GM19035 (cell line): ENCODE measurements around the gene CRTC1.
"Not testable (repeated sequence)": the region's sequence is repeated elsewhere in the genome, so short reads cannot be mapped to it uniquely, and the experiment has no call there.

Source experiments
- ATAC-seq: cut with Tn5 transposase; IDR thresholded peaks from one replicate; pipeline ENCODE4 v1.9.1; 2021; ENCODE audit not compliant: unreplicated experiment

CRTC1 gene

DNA sequence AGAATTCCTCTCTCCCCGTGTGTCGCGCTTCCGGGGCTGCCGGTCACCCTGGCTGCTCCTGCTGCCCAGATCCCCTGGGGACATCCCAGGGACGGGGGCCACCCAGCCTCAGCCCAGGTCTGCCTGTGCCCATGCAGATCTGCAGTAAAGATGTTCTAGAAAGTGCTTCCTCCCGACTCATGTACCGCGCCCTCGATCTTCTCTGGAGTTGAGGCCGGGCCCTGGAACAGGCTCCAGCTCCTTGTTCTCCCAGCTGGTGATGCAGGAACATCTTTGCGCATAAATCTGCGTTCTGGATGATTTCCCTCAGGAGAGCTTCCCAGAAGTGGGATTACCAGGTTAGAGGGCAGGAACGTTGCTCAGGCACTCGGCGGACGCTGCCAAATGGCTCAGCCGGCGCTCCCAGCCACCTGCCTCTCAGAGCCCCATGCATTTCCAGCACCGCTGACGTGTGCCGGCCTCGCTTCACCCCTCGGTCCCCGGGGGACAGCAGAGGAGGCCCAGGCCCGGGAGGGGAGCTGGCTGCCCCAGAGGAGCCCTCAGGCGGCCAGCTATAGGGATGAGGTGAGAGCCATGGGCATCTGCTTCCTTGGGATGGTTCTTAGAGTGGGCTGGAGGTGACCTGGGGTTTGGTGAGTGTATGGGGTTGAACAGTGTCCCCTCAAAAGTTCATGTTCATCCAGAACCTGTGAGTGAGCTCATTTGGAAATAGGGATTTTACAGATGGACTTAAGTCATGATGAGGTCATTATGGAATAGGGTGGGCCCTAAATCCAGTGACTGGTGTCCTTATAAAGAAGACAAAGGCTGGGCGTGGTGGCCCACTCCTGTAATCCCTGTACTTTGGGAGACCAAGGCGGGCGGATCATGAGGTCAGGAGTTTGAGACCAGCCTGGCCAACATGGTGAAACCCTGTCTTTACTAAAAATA is 42.6 kb downstream of the CRTC1 start:
- ATAC-seq, result no peak

DNA sequence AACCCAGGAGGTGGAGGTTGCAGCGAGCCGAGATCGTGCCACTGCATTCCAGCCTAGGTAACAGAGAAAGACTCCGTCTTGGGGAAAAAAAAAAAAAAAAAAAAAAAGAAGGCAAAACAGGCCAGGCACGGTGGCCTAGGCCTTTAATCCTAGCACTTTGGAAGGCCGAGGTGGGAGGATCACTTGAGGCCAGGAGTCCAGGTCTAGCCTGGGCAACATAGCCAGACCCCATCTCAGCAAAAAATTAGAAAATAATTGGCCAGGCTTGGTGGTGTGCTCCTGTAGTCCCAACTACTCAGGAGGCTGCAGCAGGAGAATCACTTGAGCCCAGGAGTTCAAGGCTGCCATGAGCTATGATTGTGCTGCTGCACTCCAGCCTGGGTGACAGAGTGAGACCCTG is 43.4 kb downstream of the CRTC1 start:
- no peak for ATAC-seq

DNA sequence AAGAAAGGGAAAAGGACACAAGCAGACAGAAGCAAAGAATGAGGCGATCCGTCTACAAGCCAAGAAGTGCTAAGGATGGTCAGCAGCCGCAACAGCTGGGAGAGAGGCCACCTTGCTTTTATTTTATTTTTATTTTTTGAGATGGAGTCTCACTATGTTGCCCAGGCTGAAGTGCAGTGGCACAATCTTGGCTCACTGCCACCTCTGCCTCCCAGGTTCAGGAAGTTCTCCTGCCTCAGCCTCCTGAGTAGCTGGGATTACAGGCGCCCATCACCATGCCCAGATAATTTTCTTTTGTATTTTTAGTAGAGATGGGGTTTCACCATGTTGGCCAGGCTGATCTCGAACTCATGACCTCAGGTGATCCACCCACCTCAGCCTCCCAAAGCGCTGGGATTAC is 44.1 kb downstream of the CRTC1 start:
- not testable (repeated sequence) for ATAC-seq

DNA sequence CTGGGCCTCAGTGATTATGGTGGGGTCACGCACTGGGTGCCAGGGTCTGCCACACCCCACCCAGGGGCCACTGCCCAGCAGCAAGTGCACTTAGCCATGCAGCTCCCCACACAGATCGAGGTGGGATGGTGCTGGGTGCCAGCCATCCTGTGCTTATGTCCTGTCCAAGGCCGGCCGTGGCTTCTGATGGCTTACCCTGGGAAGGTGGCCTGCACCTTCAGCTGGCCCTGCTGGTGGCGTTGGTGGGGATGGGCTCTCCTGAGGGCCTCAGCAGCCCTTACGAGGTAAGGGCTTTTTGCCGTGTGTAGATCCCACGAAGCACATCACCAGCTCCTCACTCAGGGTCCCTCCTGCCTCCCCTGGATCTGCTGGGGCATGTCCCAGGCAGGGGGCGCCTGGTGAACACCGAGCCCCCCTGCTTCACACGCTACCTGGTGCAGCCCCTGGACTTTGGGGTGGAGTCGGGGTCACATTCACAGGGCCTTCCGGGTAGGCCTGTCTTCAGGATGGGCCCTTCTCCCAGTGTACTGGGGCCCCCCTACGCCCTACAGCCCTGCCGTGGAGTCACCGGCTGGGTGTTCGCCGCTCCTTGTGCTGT is 46.6 kb downstream of the CRTC1 start:
- ATAC-seq, result no peak

DNA sequence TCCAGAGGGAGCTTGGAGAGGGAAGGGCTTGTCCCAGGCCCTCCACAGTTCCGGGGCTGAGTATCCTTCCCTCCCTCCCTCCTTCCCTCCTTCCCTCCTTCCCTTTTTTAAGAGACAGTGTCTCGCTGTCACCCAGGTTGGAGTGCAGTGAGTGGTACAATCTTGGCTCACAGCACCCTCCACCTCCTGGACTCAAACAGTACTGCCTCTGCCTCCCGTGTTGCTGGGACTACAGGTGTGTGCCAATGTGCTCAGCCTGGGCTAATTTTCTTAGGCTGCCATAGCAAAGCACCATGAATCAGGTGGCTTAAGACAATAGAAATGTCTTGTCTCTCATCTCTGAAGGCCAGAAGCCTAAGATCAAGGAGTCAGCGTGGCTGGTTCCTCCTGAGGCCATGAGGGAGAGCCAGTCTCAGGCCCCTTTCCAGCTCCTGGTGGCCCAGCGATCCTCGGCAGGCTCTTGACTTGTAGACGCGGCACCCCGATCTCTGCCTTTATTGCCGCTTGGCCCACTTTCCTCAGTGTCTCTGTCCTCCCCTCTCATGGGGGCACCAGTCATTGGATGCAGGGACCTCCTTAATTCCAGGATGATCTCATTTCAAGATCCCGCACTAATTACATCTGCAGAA is 47.5 kb downstream of the CRTC1 start:
- no peak for ATAC-seq

DNA sequence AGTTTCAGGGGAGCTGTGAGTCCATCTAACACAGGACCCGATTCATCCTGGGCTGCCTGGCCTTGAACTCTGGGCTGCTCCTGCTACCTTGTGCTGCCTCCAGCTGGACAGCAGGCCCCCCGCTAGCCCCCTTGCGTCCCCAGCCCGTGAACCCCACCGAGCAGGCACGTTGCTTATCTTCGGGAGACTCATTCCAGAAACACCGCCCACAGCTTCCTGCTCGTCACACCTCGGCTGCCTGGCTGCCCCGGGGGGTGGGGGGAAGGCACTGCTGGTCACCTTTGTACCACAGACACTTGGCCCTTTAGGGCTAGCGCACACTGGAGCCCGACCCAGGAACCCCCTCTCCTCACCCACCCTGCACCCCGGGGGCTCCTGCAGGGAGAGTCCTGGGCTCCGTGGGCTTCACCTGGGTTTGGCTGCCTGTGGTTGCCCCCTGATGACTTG is 48.1 kb downstream of the CRTC1 start:
- no peak for ATAC-seq

DNA sequence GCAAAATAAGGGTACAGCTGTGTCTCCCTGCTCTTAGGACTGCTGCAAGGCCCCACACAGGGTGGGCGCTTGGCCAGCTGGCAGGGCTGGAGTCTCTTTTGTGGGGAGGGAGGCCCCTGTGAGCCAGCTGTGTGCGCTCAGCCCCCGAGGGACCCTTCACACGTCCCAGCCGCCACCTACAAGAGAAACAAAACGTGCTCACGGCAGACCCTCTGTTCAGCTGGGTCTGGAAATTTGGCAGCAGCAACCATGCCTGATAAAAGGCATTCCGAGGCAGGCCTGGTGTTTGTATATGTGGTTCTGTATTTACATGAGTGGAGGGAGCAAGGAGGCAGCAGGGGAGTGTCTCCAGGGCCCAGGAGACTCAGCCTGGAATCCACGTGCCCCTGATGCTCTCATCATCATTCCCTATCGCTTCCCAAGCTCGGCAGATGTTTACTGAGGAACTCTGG is 49.7 kb downstream of the CRTC1 start:
- no peak for ATAC-seq

DNA sequence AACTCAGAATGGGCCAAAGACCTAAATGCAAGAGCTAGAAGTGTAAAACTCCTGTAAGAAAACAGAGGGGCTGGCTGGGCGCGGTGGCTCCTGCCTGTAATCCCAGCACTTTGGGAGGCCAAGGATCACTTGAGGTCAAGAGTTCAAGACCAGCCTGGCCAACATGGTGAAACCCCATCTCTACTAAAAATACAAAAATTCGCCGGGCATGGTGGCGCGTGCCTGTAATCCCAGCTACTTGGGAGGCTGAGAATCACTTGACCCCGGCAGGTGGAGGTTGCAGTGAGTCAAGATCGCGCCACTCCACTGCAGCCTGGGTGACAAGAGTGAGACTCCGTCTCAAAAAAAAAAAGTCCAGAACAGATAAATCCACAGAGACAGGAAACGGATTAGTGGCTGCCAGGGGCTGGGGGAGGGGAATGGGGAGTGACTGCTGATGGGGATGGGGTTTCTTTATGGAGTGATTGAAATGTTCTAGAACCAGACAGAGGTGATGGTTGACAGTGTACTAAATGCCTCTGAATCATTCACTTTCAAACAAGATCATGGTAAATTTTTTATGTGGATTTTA is 50.4 kb downstream of the CRTC1 start:
- not testable (repeated sequence) for ATAC-seq

DNA sequence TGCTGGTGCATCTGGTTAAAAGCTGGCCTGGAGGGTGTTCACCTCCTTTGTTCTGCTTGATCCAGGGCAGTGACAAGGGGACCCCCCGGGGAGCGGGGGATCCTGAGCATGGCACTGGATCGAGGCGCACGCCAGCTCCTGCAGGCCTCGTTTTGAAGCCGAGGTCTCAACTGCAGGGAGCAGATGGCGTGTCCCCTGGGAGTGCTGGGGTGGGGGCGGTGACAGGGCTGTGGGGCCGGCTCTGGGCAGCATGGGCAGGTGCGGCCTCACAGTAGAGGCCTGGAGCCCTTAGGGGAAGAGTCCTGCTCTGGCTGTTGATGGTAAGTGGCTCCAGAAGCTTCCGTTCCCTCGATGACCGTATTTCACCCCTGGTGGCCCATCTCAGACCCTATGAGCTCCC is 51.8 kb downstream of the CRTC1 start:
- ATAC-seq, result no peak

DNA sequence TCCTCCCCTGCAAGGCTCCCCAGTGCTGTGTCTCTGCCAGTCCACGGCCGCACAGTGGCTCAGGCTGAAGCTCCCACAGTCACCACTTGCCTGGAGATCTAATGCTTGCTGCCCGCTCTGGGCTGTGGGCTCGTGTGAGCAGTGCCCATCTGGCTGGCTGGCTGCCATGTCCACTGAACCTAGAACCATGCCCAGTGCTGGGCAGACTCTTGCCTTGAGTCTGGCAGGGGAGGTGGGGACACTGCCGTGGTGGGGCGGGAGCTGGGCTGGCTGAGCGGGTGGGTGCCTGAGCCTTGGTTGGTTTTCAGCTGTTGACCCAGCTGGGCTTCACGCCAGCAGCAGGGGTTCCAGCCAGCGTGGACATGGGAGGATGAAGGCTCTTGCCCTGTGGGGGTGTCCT is 52.3 kb downstream of the CRTC1 start:
- no peak for ATAC-seq

DNA sequence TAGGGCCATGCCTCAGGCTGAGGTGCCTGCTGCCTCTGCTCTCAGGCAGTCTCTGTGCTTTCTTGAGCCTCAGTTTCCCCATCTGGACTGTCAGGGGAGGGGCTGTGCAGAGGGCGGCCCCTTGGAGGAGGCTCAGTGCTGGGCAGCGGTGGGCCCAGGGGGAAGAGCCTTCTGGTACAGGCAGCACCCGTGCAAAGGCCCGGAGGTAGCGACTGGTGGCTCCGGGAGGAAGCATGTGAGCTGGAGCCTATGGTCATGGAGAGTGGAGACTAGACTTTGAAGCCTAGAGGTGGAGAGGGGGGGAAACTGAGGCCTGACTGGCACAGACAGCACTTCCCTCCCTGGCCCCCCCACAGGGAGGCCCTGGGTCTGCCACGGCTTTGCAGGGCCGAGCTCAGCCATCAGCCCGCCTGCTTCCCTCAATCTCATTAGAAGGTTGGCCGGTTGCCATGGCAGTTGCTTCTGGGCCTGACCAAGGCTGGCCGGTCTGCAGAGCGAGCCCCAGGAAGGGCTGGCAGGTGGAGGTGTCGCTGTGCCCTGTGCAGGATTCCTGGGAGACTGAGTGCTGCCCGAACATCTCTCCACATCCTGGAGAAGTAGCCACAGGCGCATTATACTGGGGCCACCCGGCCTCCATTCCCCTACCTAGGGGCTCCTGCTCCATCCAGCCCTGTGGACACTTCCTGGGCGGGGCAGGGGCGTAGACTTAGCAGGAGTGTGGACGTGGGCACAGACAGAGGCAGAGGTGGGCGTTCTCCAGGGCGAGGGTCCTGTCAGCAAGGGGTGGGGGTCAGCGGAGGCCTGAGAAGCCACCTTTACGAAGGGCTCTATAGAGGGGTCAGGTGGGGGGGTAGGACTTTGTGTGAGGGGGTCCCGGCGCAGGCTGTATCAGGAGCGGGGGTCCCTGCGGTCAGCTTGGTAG is 53.2 kb downstream of the CRTC1 start:
- ATAC-seq, result no peak

DNA sequence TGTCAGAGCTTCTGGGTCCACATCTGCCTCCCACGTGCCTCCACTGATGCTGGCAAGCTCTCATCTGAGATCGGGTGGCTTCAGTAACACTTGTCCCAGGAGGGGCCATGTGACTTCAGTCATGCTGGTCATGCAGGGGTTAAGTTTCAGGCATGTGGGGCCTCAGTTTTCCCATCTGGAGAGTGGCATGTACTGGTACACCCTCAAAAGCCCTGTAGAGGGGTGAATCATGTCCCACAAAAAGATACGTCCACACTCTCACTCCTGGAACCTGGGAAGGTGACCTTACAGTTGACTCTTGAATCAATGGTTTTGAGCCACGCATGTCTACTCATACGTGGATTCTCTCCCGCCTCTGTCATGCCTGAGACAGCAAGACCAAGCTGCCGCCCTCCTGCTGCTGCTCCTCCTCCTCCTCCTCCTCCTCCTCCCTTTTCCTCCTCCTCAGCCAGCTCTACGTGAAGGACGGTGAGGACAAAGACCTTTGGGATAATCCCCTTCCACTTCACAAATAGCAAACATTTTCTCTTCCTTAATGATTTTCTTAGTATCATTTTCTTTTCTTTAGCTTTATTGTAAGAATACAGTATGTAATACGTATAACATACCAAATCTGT is 54.0 kb downstream of the CRTC1 start:
- ATAC-seq, result no peak

DNA sequence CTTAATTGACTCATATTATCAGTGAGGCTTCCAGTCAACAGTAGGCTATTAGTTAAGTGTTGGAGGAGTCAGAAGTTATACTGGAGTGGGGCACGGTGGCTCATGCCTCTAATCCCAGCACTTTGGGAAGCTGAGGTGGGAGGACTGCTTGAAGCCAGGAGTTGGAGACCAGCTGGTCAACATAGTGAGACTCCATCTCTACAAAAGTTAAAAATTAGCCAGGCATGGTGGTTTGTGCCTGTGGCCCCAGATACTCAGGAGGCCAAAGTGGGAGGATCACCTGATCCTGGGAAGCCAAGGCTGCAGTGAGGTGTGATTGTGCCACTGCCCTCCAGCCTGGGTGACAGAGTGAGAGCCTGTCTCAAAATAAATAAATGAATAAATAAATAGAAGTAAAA is 54.5 kb downstream of the CRTC1 start:
- ATAC-seq, result no peak

DNA sequence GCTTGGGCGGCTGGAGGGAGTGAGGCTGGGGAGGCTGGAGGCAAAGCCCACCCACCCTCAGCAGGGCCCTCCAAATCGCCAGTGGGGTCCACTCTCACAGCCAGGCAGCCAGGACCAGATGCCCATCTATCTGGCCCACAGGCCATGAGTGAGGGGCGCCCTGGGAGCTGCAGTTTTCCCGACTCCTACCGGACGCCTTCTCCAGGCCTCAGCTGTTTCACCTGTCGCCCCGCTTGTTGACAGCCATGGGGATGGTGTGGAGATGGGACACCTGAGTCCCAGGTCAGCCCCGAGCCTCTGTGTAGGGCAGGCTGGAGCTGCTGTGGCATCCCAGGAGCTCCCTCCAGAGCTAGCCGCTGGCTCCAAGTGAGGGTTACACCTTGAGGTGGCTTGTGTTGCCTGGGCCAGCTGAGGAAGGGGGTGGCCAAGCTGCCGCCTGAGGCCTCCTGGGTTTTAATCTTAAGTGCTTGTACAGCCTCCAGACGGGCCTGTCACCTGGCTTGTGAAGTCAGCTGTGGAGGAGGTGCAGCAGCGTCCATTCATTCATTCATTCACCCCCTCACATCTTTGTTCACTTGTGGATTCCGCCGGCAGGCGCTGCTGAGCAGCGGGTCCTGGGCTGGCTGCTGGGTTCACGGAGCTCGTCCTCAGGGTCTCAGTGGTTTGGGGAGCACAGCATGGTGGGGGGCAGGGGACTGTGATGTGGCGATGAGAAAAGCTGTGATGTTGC is 55.6 kb downstream of the CRTC1 start:
- no peak for ATAC-seq

DNA sequence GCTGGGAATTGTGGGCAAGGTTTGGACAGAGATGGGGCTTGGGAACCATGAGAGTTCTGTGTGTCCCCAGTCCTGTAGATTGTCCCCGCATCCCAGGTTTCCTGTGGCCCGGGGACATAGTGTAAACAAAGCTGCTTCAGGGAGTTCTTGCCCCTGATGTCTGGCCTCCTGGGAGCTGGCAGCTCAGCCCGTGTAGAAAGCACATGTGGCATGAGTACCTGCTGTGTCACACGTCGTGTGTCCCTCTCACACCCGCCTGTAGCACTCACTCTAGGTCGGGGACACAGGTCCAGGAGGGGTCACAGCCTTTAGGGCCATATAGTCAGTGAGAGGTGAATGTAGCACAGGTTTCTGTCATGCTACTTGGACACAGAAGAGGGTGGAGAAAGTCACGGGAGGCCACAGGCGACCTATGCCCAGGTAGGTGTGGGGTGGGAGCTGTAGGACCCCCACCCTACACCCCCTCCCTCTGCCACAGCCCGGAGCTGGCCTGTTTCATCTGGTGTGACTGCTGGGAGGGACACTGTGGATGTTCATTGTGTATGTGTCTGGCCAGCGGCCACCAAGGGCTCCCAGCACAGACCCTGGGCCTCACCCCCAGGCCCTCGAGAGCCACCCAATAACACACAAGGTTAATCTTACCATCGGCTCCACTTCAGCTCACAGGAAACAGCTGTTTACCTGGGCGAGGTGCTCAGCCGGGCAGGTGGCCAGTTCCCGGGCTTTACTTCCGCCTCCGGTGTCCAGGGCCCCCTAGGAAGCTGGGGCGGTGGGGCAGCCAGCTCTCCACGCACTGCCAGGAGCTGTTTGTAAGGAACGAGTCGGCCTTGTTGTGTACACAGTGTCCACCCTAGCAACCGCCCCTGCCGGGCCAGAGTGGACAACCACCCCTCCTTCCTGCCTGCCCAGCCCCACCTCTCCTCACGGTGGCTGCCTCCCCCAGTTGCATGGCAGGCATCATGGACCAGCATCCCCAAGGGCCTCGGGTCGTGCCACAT is 57.9 kb downstream of the CRTC1 start:
- ATAC-seq, result no peak

DNA sequence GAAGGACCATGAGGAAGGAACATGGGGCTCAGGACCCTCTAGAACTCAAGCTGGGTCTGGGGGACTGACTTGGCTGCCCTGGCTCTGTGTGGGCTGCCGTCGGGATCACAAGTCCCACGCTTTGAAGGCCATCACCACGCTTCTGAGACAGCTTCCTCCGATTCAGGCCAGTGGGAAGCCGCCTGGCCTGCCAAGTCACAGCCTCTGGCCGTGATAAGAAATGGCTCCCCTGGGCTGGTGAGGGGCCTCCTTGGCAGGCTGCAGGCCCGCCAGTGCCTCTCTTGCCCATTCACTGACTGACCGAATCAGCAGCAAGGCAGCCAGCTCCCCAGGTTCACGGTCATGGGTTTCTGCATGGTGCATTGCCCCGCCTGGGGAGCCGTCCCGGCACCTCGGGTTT is 58.8 kb downstream of the CRTC1 start:
- ATAC-seq, result no peak

DNA sequence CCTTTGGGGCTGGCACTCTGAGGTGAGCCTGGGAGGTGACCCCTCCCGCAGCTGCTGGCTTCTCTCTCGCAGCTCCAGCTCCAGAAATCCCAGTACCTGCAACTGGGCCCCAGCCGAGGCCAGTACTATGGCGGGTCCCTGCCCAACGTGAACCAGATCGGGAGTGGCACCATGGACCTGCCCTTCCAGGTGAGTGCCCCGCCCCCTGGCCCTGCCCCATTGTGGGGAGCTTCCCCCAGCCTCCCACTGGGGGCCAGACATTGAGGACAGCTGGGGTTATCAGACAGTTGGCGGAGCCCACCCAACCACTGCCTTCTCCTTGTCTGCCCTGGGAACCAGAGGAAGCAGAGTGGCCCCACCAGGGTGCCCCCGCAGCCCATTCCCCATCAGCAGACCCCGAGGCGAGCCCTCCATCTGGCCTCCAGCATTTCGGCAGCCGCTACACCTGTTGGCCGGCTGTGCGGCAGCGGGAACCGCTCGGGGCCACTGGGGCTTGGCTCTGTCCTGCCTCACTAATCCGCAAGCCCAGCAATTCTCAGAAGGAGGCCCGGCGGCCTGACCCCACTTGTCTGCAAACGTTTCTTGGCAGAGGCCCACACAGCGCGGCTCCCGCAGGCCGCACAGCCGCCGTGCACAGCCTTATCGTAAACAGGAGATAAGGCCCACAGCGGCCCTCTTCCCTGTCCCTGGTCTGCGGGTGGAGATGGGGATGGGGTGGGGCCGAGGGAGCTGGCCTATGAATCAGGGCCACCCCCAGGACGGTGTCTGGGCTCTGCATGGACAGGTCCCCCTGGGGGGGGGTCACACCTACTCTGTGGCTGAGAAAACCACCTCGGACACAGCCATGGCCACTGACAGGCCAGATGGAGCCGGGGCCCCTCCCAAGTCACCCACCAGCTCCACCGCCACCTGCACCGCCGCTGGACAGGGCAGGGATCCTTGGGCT is 59.6 kb downstream of the CRTC1 start:
- ATAC-seq, result no peak
